ENCODE data around the gene COPE.
"Not testable (repeated sequence)": the region's sequence is repeated elsewhere in the genome, so short reads cannot be mapped to it uniquely, and the experiment has no call there.

COPE gene

DNA sequence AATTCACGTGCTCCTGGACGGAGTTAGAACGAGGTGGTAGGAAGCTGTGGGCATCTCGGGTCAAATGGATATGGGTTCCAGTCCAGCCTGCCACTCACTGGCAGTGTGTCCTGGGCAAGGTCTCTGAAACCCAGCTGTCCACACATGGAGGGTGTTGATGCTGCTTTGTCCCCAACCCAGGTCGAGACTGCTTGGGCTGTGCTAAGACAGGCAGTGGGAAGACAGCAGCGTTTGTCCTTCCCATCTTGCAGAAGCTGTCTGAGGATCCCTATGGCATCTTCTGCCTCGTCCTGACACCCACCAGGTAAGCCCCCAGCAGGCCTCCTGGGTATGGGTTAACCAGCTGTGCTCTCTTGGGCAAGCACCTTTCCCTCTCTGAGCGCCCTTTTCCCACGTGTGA is 1.2 kb upstream of the COPE start:
- no peak for TF ChIP-seq POLR2A (IDR thresholded peaks at IDR 0.05; ENCODE audit: low read depth, low read length)
- no peak for TF ChIP-seq POLR2AphosphoS5 (IDR thresholded peaks at IDR 0.05; ENCODE audit: low read depth, low read length)
- no peak for TF ChIP-seq TAF1 (IDR thresholded peaks at IDR 0.05; ENCODE audit: borderline replicate concordance, low read depth, low read length)
- FAIRE-seq = no peak
- no peak for DNase-seq (ENCODE audit: insufficient read length)

DNA sequence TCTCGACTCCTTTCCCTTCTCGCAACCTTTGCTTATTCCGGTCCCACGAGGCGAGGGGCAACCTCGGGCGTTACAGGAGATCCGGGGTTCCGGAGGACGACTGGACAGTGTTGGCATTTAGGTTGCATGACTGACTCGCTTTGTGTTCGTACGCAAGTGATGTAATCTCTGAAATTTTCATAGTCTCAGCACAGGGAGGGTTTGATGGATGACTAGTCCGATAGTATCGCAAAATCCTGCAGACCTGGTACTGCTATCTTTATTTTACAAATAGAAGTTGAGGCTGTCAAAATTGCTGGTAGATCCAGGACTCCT is 670 bp upstream of the COPE start:
- TF ChIP-seq POLR2AphosphoS5 (IDR thresholded peaks at IDR 0.05; ENCODE audit: low read depth, low read length) (no peak), POLR2A (IDR thresholded peaks at IDR 0.05; ENCODE audit: low read depth, low read length) (no peak), TAF1 (IDR thresholded peaks at IDR 0.05; ENCODE audit: borderline replicate concordance, low read depth, low read length) (no peak)

DNA sequence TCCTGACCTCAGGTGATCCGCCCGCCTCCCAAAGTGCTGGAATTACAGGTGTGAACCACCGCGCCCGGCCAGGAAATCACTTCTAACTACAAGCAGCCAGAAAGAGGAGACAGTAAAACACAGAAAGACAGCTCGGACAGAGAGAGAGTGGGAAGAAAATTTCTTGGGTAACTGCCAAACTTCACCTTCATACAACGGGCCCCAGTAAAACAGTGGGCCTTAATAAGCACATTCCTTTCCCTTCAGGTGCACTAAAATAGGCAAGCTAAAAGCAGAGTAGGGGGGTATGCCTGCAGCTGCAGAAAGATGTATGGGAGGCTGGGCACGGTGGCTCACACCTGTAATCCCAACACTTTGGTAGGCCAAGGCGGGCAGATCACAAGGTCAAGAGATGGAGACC is 1.6 kb downstream of the COPE start:
- not testable (repeated sequence) for FAIRE-seq; DNase-seq (ENCODE audit: insufficient read length)

More for the DNA sequence above, 670 bp upstream of the COPE start:
- DNase-seq (ENCODE audit: insufficient read length) (no peak), FAIRE-seq (no peak)

DNA sequence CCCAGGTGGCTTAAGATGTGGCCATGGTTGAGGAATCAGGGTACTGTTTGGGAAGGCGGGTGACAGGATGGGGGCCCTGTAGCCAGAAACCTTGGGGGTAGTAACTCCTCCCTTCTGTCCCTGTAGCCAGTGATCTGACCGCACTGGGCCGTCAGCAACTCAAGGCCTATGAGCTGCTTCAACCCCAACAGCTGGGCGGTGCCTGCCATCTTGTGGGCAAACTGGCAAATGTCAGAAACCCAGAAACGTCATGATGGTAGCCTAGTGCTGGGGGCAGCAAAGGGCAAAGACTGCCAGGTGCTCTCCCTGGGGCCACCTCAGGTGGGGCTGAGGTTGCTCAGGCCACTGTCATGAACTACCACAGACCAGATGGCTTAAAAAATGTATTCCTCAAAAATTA is 3.5 kb downstream of the COPE start:
- no peak for FAIRE-seq
- DNase-seq (ENCODE audit: insufficient read length) = no peak
- no peak for TF ChIP-seq POLR2A (IDR thresholded peaks at IDR 0.05; ENCODE audit: low read depth, low read length)
- no peak for TF ChIP-seq POLR2AphosphoS5 (IDR thresholded peaks at IDR 0.05; ENCODE audit: low read depth, low read length)
- no peak for TF ChIP-seq TAF1 (IDR thresholded peaks at IDR 0.05; ENCODE audit: borderline replicate concordance, low read depth, low read length)

DNA sequence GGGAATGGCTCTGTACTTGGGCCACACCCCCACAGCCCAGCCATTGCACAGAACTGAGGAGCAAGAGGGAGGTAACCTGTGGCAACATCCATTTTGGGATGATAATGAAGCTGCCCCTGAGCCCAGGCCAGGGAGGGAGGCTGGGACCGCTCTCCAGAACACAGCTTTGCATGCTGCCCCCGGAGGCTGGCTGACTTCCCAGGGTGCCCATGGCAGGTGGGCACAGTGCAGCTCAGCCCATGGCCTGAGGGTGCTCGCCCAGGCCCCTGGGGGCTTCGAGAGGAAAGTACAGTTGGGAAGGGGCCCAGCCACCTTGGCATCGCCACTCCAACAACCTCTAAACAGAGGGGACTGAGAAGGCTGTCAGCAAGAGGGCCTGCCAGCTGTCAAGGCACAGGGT is 5.7 kb downstream of the COPE start:
- FAIRE-seq (no peak), DNase-seq (ENCODE audit: insufficient read length) (no peak)
- no peak for TF ChIP-seq TAF1 (IDR thresholded peaks at IDR 0.05; ENCODE audit: borderline replicate concordance, low read depth, low read length)
- no peak for TF ChIP-seq POLR2AphosphoS5 (IDR thresholded peaks at IDR 0.05; ENCODE audit: low read depth, low read length)
- TF ChIP-seq POLR2A (IDR thresholded peaks at IDR 0.05; ENCODE audit: low read depth, low read length) = no peak

DNA sequence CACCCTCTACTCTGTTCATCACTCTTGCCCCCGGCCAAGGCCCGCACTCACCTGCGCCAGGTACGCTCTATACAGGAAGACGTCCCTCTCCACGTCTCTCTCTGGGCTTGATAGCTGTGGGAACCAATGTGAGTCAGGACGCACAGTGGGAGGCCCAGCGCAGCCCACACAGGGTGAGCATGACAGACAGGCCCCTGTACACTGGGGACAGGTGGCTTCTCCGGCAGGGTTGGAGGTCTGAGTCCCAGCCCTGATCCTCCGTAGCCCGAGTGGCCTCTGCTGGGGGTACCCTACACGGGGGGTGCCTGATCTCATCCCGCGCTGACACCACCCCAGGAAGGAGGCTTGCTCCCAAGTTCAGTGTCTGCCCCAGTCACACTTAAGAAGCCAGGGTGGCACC is 6.3 kb downstream of the COPE start:
- FAIRE-seq = no peak
- TF ChIP-seq POLR2A (IDR thresholded peaks at IDR 0.05; ENCODE audit: low read depth, low read length) (no peak), POLR2AphosphoS5 (IDR thresholded peaks at IDR 0.05; ENCODE audit: low read depth, low read length) (no peak), TAF1 (IDR thresholded peaks at IDR 0.05; ENCODE audit: borderline replicate concordance, low read depth, low read length) (no peak)
- DNase-seq (ENCODE audit: insufficient read length) = no peak

DNA sequence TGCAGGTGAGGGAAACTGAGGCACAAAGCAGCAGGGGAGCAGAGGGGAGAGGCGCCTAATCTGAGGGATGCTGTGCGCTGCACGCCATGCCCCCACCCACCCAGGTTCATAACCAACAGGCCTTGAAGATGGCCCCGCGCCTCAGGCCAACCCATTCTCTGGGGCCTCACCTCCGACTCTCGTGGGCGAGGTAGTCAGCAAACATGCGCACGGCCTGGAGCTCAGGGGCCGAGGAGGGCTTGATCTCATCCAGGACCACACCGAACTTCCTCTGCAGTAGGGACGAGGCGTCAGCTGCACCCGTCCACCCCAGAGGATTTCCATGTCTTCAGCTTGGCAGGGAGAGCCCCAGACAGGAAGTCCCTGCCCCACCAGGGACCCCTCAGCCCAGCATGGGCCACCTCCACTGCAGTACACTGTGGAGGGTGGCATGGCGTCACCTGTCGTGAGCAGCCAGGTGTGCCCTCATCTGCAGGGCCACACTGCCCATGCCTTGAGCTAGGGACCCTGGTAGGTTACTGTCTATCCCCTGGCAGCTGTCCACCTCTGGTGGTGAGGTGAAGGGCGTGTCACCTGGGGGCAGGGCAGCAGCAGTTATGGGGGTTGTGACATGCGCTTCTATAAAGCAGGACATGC is 8.3 kb downstream of the COPE start:
- DNase-seq (ENCODE audit: insufficient read length) = no peak
- no peak for FAIRE-seq

DNA sequence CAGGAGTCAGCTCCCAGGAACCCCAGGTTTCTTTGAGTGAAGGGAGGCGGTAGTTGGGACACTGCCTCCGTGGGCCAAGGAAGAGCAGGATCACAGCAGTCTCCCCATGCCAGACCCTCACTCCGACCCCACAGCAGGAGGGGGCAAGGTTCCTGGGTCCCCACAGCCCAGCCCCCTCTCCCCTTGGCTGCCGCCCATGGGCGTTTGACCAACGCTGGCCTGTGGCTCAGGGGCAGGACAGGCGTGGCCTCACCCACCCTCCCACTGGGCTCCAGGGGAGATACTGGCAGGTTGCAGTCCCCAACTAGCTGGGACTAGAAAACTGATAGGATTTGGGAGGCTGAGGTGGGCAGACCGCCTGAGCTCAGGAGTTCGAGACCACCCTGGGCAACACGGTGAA is 9.2 kb downstream of the COPE start:
- FAIRE-seq (no peak), DNase-seq (ENCODE audit: insufficient read length) (no peak)
- TF ChIP-seq POLR2A (IDR thresholded peaks at IDR 0.05; ENCODE audit: low read depth, low read length) (no peak), TAF1 (IDR thresholded peaks at IDR 0.05; ENCODE audit: borderline replicate concordance, low read depth, low read length) (no peak), POLR2AphosphoS5 (IDR thresholded peaks at IDR 0.05; ENCODE audit: low read depth, low read length) (no peak)

More for the DNA sequence above, 8.3 kb downstream of the COPE start:
- TF ChIP-seq POLR2A (IDR thresholded peaks at IDR 0.05; ENCODE audit: low read depth, low read length) (no peak), TAF1 (IDR thresholded peaks at IDR 0.05; ENCODE audit: borderline replicate concordance, low read depth, low read length) (no peak), POLR2AphosphoS5 (IDR thresholded peaks at IDR 0.05; ENCODE audit: low read depth, low read length) (no peak)

DNA sequence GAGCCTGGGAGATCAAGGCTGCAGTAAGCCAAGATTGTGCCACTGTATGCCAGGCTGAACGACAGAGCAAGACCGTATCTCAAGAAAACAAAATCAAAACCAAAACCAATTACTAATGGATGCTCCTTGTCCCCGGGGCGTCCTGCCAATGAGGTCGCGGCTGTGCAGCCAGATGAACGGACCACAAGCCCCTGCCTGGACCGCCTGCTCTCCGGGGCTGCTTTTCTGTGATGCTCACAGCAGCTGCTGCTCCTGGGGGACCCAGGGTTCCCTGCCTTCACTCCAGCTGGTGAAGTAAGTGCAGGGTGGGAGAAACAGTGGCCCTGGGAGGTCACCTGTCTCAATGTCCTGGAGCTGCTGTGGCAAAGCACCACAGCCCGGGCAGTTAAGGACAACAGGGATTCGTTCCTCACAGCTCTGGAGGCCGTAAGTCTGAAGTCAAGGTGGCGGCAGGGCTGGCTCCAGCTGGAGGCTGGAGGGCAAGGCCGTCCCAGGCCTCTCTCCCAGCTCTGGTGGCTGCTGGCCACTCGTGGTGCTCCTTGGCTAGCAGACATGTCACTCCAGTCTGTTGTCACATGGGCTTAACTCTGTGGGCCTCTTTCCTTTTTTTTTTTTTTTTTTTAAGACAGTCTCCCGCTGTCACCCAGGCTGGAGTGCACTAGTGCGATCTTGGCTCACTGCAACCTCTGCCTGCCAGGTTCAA is 10.1 kb downstream of the COPE start:
- FAIRE-seq (no peak), DNase-seq (ENCODE audit: insufficient read length) (no peak)
- TF ChIP-seq POLR2AphosphoS5 (IDR thresholded peaks at IDR 0.05; ENCODE audit: low read depth, low read length) = no peak; the same call in 1 of the 2 replicates
- TF ChIP-seq POLR2A (IDR thresholded peaks at IDR 0.05; ENCODE audit: low read depth, low read length) = no peak
- TF ChIP-seq TAF1 (IDR thresholded peaks at IDR 0.05; ENCODE audit: borderline replicate concordance, low read depth, low read length) = no peak

DNA sequence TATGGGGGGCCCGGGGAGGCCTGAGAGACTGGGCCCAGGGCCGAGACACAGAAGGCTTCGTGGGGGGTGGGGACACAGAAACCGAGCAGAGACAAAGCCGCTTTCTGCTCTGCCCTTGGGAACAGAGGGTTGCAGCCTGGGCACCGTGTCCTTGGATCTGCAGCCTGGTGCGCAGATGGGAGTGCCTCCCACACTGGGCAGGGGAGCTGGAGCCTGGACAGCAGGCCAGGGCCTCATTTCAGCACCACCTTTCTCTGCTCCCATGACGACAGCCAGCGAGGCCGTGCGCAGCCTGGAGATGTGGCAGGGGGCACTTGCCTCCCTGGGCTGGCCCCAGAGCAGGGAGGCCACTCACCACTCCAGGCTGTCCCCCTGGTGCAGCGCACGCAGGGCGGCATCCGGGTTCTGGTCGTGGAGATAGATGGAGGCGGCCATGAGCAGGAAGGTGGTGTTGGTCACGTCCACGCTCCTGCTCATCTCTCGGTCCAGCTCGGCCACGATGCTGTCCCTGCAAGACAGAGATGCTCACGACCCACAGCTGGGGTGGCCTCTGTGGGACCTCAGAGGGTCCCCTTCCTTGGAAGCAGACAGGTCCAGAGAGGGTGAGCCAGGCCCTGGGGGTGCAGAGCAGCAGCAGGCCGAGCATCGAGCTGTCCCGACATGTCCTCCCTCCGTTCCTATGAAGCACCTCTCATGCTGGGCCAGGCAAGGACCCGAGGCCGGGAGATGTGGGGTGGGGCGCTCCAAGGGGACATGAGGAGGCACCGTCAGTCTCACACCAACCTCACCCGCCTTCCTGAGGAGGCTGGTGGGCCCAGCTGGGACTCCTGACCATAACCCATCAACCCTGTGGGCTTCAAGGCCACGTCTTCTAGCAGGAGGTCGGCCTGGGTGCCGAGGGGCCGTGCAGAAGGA is 12.3 kb downstream of the COPE start:
- no peak for TF ChIP-seq TAF1 (IDR thresholded peaks at IDR 0.05; ENCODE audit: borderline replicate concordance, low read depth, low read length)
- TF ChIP-seq POLR2AphosphoS5 (IDR thresholded peaks at IDR 0.05; ENCODE audit: low read depth, low read length) = peak; percentile 20
- no peak for DNase-seq (ENCODE audit: insufficient read length)
- FAIRE-seq = no peak

DNA sequence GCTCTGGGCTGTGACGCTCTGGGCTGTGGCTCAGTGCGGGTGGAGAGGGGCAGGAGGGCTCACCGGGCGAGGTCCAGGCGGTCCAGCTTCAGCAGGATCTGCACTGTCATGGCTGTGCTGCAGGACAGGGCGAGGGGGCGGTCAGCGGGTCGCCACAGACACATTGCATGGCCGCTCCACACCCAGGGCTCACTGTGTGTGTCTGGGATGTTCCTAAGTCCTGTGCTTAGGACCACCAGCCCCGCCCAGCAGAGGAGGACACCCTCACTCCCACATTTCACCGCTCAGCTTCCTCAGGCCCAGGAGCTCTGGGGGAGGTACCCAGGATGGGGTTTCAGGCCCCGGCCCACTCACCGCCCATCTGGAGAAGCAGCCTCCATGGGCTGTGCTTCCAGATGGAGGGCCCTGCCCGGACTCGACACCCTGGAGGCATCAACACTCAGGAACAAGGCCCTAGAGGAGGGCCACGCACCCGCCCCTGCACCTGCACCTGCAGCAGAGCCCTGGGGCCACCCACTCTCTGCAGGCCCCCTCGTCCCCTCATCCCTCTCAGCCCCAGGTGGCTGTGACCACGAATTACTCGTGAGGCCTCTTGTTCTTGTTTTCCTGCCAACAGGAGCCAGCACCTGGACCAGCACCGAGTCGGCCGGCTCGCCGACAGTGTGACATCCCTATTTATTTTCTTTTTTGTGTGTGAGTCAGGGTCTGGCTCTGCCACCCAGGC is 13.5 kb downstream of the COPE start:
- TF ChIP-seq TAF1 (IDR thresholded peaks at IDR 0.05; ENCODE audit: borderline replicate concordance, low read depth, low read length) (no peak), POLR2AphosphoS5 (IDR thresholded peaks at IDR 0.05; ENCODE audit: low read depth, low read length) (peak; percentile 66; the same call in 1 of the 2 replicates)
- DNase-seq (ENCODE audit: insufficient read length) (no peak), FAIRE-seq (no peak)

Data from GM12892 (cell line).